HG02852 (cell line): ENCODE data around the gene GCH1.
"Not testable (repeated sequence)": the region's sequence is repeated elsewhere in the genome, so short reads cannot be mapped to it uniquely, and the experiment has no call there.

Experiments used
- ATAC-seq: cut with Tn5 transposase; IDR thresholded peaks from one replicate; pipeline ENCODE4 v1.9.1; 2021; ENCODE audit warnings: mild to moderate bottlenecking, moderate library complexity; ENCODE audit not compliant: unreplicated experiment

GCH1 gene

GRCh38 chr14:54909817-54910558, 7.4 kb upstream of the GCH1 start:
- ATAC-seq = no peak

GRCh38 chr14:54908973-54909372, 6.3 kb upstream of the GCH1 start:
- ATAC-seq = not testable (repeated sequence)

GRCh38 chr14:54908190-54908589, 5.6 kb upstream of the GCH1 start:
- no peak for ATAC-seq

GRCh38 chr14:54906075-54906474, 3.4 kb upstream of the GCH1 start:
- ATAC-seq = no peak

- peak; percentile 53 for ATAC-seq
Measured at GRCh38 chr14:54902143-54902520, 494 bp downstream of the GCH1 start.

GRCh38 chr14:54901380-54902142, 1.1 kb downstream of the GCH1 start:
- no peak for ATAC-seq

GRCh38 chr14:54899573-54899972, 3.1 kb downstream of the GCH1 start:
- no peak for ATAC-seq

GRCh38 chr14:54897809-54898555, 4.6 kb downstream of the GCH1 start:
- ATAC-seq = not testable (repeated sequence)

GRCh38 chr14:54895683-54896082, 6.9 kb downstream of the GCH1 start:
- ATAC-seq = no peak

GRCh38 chr14:54894995-54895394, 7.6 kb downstream of the GCH1 start:
- ATAC-seq = no peak

- ATAC-seq = no peak
Measured at GRCh38 chr14:54893151-54893760, 9.4 kb downstream of the GCH1 start.

- no peak for ATAC-seq
Measured at GRCh38 chr14:54891471-54892245, 11.0 kb downstream of the GCH1 start.

GRCh38 chr14:54890788-54891187, 11.8 kb downstream of the GCH1 start:
- ATAC-seq = peak; percentile 88

GRCh38 chr14:54889919-54890318, 12.7 kb downstream of the GCH1 start:
- ATAC-seq = no peak

- ATAC-seq = no peak
Measured at GRCh38 chr14:54882521-54882920, 20.1 kb downstream of the GCH1 start.

- ATAC-seq = peak; percentile 58
Measured at GRCh38 chr14:54881761-54882401, 20.7 kb downstream of the GCH1 start.

- peak; percentile 60 for ATAC-seq
Measured at GRCh38 chr14:54881235-54881760, 21.3 kb downstream of the GCH1 start.

- ATAC-seq = no peak
Measured at GRCh38 chr14:54877703-54878021, 25.0 kb downstream of the GCH1 start.

GRCh38 chr14:54877015-54877702, 25.5 kb downstream of the GCH1 start:
- no peak for ATAC-seq
